Uterus (tissue), 2 donors: ENCODE measurements around the gene TBC1D3B.

Experiments used
- POLR2A ChIP-seq, 2 donors: fragments of 450-650 bp; IDR thresholded peaks; one replicate each; pipeline ENCODE4 v1.6.1; 2016; ENCODE audit warnings: antibody characterized with exemption in 2 of 2, mild to moderate bottlenecking in 1 of 2, moderate library complexity in 1 of 2
- TF ChIP-seq, protein P1 (sequence below), 4 experiments: fragments of 200-600 bp in 2 of 4; fragments of 450-650 bp in 2 of 4; sonication (generic) in 2 of 4; IDR thresholded peaks; one replicate each; pipeline ENCODE4 v1.5.1; 2016 to 2019; ENCODE audit warnings: antibody characterized with exemption in 4 of 4, mild to moderate bottlenecking in 2 of 4, moderate library complexity in 1 of 4

DNA sequence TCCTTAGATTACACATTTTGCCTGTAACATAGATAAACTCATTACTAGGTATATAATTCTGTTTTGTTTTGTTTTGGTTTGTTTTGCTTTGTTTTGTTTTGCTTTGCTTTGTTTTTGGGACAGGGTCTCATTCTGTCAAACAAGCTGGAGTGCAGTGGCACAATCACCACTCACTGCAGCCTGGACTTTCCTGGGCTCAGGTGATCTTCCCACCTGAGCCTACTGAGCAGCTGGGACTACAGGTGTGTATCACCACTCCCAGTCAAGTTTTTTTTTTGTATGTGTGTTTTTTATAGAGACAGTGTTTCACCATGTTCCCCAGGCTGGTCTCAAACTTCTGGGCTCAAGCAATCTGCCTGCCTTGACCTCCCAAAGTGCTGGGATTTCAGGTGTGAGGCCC is 33.1 kb upstream of the TBC1D3B start:
- TF ChIP-seq, protein P1, sequence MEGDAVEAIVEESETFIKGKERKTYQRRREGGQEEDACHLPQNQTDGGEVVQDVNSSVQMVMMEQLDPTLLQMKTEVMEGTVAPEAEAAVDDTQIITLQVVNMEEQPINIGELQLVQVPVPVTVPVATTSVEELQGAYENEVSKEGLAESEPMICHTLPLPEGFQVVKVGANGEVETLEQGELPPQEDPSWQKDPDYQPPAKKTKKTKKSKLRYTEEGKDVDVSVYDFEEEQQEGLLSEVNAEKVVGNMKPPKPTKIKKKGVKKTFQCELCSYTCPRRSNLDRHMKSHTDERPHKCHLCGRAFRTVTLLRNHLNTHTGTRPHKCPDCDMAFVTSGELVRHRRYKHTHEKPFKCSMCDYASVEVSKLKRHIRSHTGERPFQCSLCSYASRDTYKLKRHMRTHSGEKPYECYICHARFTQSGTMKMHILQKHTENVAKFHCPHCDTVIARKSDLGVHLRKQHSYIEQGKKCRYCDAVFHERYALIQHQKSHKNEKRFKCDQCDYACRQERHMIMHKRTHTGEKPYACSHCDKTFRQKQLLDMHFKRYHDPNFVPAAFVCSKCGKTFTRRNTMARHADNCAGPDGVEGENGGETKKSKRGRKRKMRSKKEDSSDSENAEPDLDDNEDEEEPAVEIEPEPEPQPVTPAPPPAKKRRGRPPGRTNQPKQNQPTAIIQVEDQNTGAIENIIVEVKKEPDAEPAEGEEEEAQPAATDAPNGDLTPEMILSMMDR (IDR thresholded peaks at IDR 0.05): no peak
- no peak for TF ChIP-seq POLR2A (IDR thresholded peaks at IDR 0.05)
